BJ (cell line): ENCODE measurements around the gene COPS8. TPM values are rescaled to one million over a fixed set of nuclear protein-coding genes. Genes with fewer than 3 reads are reported as not detected.

ENCODE experiments used
- CTCF ChIA-PET: fragments of 350-600 bp; formaldehyde crosslinking; extraction: SDS; loops from one replicate; lab custom pipeline; 2021; ENCODE audit warnings: antibody characterized with exemption, inconsistent platforms; lab: Yijun Ruan, JAX
- POLR2A ChIA-PET: fragments of 300-600 bp; sonication (Branson Sonifier 250); formaldehyde crosslinking; extraction: SDS; loops from one replicate; lab custom pipeline; 2021; ENCODE audit warnings: antibody characterized with exemption; lab: Charles Lee
- DNase-seq: peaks from one replicate; pipeline ENCODE4 v3.0.0-alpha.2; 2011; ENCODE audit warnings: low read depth
- H3K27me3 ChIP-seq: 2 replicates; pipeline ENCODE4 v1.6.0; 2011; ENCODE audit warnings: low read length; ENCODE audit not compliant: control insufficient read depth, insufficient read depth
- H3K36me3 ChIP-seq: 2 replicates; pipeline ENCODE4 v1.5.1; 2011; ENCODE audit warnings: low read length; ENCODE audit not compliant: control insufficient read depth, insufficient read depth
- H3K4me3 ChIP-seq: 2 replicates; pipeline ENCODE4 v1.5.1; 2011; ENCODE audit warnings: low read depth, mild to moderate bottlenecking, control low read depth, low read length
- CTCF ChIP-seq: IDR thresholded peaks from 2 replicates; pipeline ENCODE4 v1.5.1; 2011; ENCODE audit warnings: low read depth, mild to moderate bottlenecking, control low read depth, inconsistent platforms, low read length, moderate library complexity; ENCODE audit not compliant: insufficient read depth
- polyA plus RNA-seq: library from polyadenylated mRNA; depleted of rRNA; stranded (reverse); fragments of >200 nt; gene quantifications from 2 replicates; pipeline ENCODE4 v1.2.3, GENCODE V29; 2011

Gene COPS8
- polyA plus RNA-seq, 1 experiment = 55.8 TPM

- Histone ChIP-seq H3K36me3 (no peaks in the 10 kb centered on the region), H3K27me3 (no peaks in the 10 kb centered on the region), H3K4me3 (no peak overlapping the region)
- DNase-seq = no peak
- CTCF ChIA-PET = interaction anchor here (0.7 to 2.6 kb wide), 3 partner anchors 13 to 271 kb away, joined by 3 to 12 read pairs (median 3); no protein-coding TSS in a partner anchor
- POLR2A ChIA-PET = interaction anchor here (0.6 kb wide), 1 partner anchor 9 kb away, joined by 4 read pairs; no protein-coding TSS in a partner anchor
- no peak for TF ChIP-seq CTCF
These were observed 48.9 kb downstream of the COPS8 start for GRCh38 chr2:237134321-237135230.

- ChIA-PET CTCF (no interaction called here), POLR2A (no interaction called here)
- Histone ChIP-seq H3K36me3 (no peaks in the 10 kb centered on the region), H3K4me3 (no peak overlapping the region), H3K27me3 (no peaks in the 10 kb centered on the region)
- TF ChIP-seq CTCF = no peak
- DNase-seq = no peak
These were observed 51.1 kb downstream of the COPS8 start for GRCh38 chr2:237136824-237137223.

DNA sequence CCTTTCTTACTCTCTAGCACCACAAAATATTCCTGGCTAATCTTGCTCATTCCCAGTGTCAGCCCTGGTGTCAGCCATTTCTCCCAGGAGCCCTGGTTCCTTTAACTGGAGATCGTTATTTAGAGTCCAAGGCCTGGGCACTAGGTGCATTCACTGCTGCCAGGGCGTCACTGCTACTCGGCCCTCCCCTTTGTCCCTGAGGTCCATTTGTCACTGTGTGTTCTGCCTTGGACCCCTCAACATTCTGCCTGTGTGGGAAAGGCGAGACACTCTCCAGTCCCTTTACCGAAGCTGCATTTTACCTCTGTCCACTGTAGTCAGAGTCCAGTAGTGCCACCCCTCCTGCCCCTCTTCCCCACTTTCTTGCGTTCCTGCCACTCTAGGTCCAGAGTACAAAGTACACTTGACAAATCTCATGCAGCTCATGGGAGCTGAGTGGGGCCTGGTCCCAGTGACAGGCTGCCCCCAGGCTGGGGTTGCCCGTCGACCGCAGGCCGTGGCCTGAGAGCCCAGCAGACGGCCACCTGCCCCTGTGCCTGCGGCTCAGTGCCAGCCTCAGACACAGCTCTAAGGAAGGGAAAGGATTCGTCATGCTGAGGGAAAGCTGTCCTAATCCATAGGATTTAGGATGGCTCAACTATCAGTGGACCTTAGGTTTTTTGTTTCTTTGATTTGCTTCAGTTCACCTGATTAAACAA, 52.1 kb downstream of the COPS8 start:
- TF ChIP-seq CTCF = no peak
- no peaks in the 10 kb centered on the region for H3K27me3 ChIP-seq
- no peak overlapping the region for H3K4me3 ChIP-seq
- POLR2A ChIA-PET = no interaction called here
- no peak for DNase-seq
- CTCF ChIA-PET = no interaction called here
- no peaks in the 10 kb centered on the region for H3K36me3 ChIP-seq

- DNase-seq = no peak
- Histone ChIP-seq H3K4me3 (no peak overlapping the region), H3K36me3 (no peaks in the 10 kb centered on the region), H3K27me3 (no peaks in the 10 kb centered on the region)
- ChIA-PET CTCF (no interaction called here), POLR2A (no interaction called here)
- TF ChIP-seq CTCF = no peak
These were observed 53.5 kb downstream of the COPS8 start for GRCh38 chr2:237139123-237139675.
